IMR-90 (cell line): ENCODE measurements around the gene GPR65. TPM values are rescaled to one million over a fixed set of nuclear protein-coding genes. Genes with fewer than 3 reads are reported as not detected.

Experiments used
- ATAC-seq: fragments of 200-7000 bp; cut with Tn5 transposase; 2 replicates; pipeline ENCODE4 v1.9.1; 2020; ENCODE audit warnings: low read depth, mild to moderate bottlenecking, moderate library complexity
- BruUV-seq: library from RNA; stranded (reverse); fragments of 400-500 nt; replicated peaks from 2 replicates; lab custom pipeline; 2021; lab: Mats Ljungman, UMichigan
- CTCF ChIA-PET: fragments of 300-600 bp; formaldehyde crosslinking; extraction: SDS; loops from one replicate; lab custom pipeline; 2021; ENCODE audit warnings: antibody characterized with exemption; lab: Yijun Ruan, JAX
- POLR2A ChIA-PET: fragments of 300-600 bp; sonication (Branson Sonifier 250); formaldehyde crosslinking; loops from one replicate; lab custom pipeline; 2022; ENCODE audit warnings: antibody characterized with exemption; ENCODE audit not compliant: unreplicated experiment; lab: Charles Lee
- DNase-seq: peaks from one replicate; pipeline ENCODE4 v3.0.0; 2013
- H2AFZ ChIP-seq: replicated peaks from 2 replicates; pipeline ENCODE3; 2013; ENCODE audit warnings: low read length, mild to moderate bottlenecking; ENCODE audit not compliant: poor library complexity
- H2AK5ac ChIP-seq: 2 replicates; pipeline ENCODE4 v1.6.1; 2013; ENCODE audit warnings: low read depth, low read length, inconsistent platforms
- H2AK9ac ChIP-seq: replicated peaks from 2 replicates; pipeline ENCODE3; 2013; ENCODE audit warnings: mild to moderate bottlenecking, low read depth, low read length, moderate library complexity; ENCODE audit not compliant: poor library complexity
- H2BK120ac ChIP-seq: 2 replicates; pipeline ENCODE4 v1.6.1; 2013; ENCODE audit warnings: low read depth, low read length, inconsistent platforms
- H2BK15ac ChIP-seq: 3 replicates; pipeline ENCODE4 v1.6.1; 2013; ENCODE audit warnings: low read depth, low read length, inconsistent platforms
- H2BK20ac ChIP-seq: 2 replicates; pipeline ENCODE4 v1.6.1; 2013; ENCODE audit warnings: low read depth, mild to moderate bottlenecking, inconsistent platforms, low read length, moderate library complexity
- H2BK5ac ChIP-seq: 2 replicates; pipeline ENCODE4 v1.6.1; 2013; ENCODE audit warnings: mild to moderate bottlenecking, low read depth, low read length, inconsistent platforms; ENCODE audit not compliant: poor library complexity, severe bottlenecking
- H3K14ac ChIP-seq: replicated peaks from 2 replicates; pipeline ENCODE4 v1.6.1; 2013; ENCODE audit warnings: low read depth, low read length, inconsistent platforms
- H3K18ac ChIP-seq: 2 replicates; pipeline ENCODE4 v1.6.1; 2013; ENCODE audit warnings: low read depth, low read length, control low read depth
- H3K23ac ChIP-seq: 2 replicates; pipeline ENCODE4 v1.6.1; 2013; ENCODE audit warnings: low read depth, low read length, inconsistent platforms
- H3K27ac ChIP-seq: 2 replicates; pipeline ENCODE4 v1.5.1; 2013; ENCODE audit warnings: mild to moderate bottlenecking, control low read depth, low read length; ENCODE audit not compliant: insufficient read depth
- H3K27me3 ChIP-seq: 2 replicates; pipeline ENCODE4 v1.6.1; 2013; ENCODE audit warnings: low read length; ENCODE audit not compliant: control insufficient read depth, insufficient read depth
- H3K36me3 ChIP-seq: 2 replicates; pipeline ENCODE4 v1.6.1; 2013; ENCODE audit warnings: low read length, mixed read lengths; ENCODE audit not compliant: control insufficient read depth, insufficient read depth
- H3K4ac ChIP-seq: 2 replicates; pipeline ENCODE4 v1.6.1; 2013; ENCODE audit warnings: low read depth, low read length, inconsistent platforms
- H3K4me1 ChIP-seq: 2 replicates; pipeline ENCODE4 v1.6.1; 2013; ENCODE audit warnings: low read length, mixed read lengths; ENCODE audit not compliant: control insufficient read depth, insufficient read depth
- H3K4me2 ChIP-seq: 2 replicates; pipeline ENCODE4 v1.6.1; 2013; ENCODE audit warnings: low read depth, mild to moderate bottlenecking, control low read depth, low read length, moderate library complexity
- H3K4me3 ChIP-seq: 2 replicates; pipeline ENCODE4 v1.5.1; 2013; ENCODE audit warnings: low read depth, mild to moderate bottlenecking, control low read depth, low read length, moderate library complexity; ENCODE audit not compliant: insufficient read depth
- H3K56ac ChIP-seq: 2 replicates; pipeline ENCODE4 v1.6.1; 2013; ENCODE audit warnings: low read length, inconsistent platforms; ENCODE audit not compliant: insufficient read depth; ENCODE audit errors: extremely low read depth
- H3K79me1 ChIP-seq, 2 experiments: 2 replicates each; pipeline ENCODE4 v1.6.1; 2013; ENCODE audit warnings: low read length in 2 of 2, inconsistent platforms in 1 of 2, low read depth in 1 of 2
- H3K9ac ChIP-seq: 2 replicates; pipeline ENCODE4 v1.6.1; 2013; ENCODE audit warnings: low read depth, low read length, control low read depth
- H3K9me1 ChIP-seq: 2 replicates; pipeline ENCODE4 v1.6.1; 2013; ENCODE audit warnings: low read length, inconsistent platforms; ENCODE audit not compliant: insufficient read depth
- H3K9me3 ChIP-seq: 2 replicates; pipeline ENCODE4 v1.6.1; 2013; ENCODE audit warnings: low read length; ENCODE audit not compliant: control insufficient read depth, insufficient read depth
- H4K20me1 ChIP-seq: 2 replicates; pipeline ENCODE4 v1.6.1; 2013; ENCODE audit warnings: low read length, inconsistent platforms; ENCODE audit not compliant: insufficient read depth
- H4K5ac ChIP-seq: 2 replicates; pipeline ENCODE4 v1.6.1; 2013; ENCODE audit warnings: mild to moderate bottlenecking, low read depth, low read length, control low read depth
- H4K8ac ChIP-seq, 2 experiments: 2 replicates each; pipeline ENCODE4 v1.6.1; 2013; ENCODE audit warnings: low read depth in 2 of 2, low read length in 2 of 2, control low read depth in 1 of 2, inconsistent platforms in 1 of 2
- H4K91ac ChIP-seq: 2 replicates; pipeline ENCODE4 v1.6.1; 2013; ENCODE audit warnings: low read depth, low read length, inconsistent platforms; ENCODE audit not compliant: insufficient read depth
- BHLHE40 ChIP-seq: fragments of 150-350 bp; IDR thresholded peaks from 2 replicates; pipeline ENCODE4 v1.6.1; 2016; ENCODE audit warnings: mild to moderate bottlenecking, low read depth, low read length
- CEBPB ChIP-seq: IDR thresholded peaks from 2 replicates; pipeline ENCODE4 v1.6.1; 2012; ENCODE audit warnings: low read depth, low read length, improper control_type of control experiment
- CHD1 ChIP-seq: IDR thresholded peaks from 2 replicates; pipeline ENCODE4 v1.6.1; 2012; ENCODE audit warnings: low read depth, low read length, improper control_type of control experiment
- MAFK ChIP-seq: IDR thresholded peaks from 2 replicates; pipeline ENCODE4 v1.6.1; 2012; ENCODE audit warnings: low read depth, low read length, improper control_type of control experiment
- MXI1 ChIP-seq: IDR thresholded peaks from 2 replicates; pipeline ENCODE4 v1.6.1; 2012; ENCODE audit warnings: low read depth, mild to moderate bottlenecking, low read length, moderate library complexity, borderline replicate concordance
- NFE2L2 ChIP-seq: fragments of 150-350 bp; IDR thresholded peaks from 2 replicates; pipeline ENCODE4 v1.6.1; 2016; ENCODE audit warnings: low read depth, mild to moderate bottlenecking, low read length
- POLR2A ChIP-seq: IDR thresholded peaks from 2 replicates; pipeline ENCODE4 v1.6.1; 2012; ENCODE audit warnings: mild to moderate bottlenecking, low read depth, low read length
- RAD21 ChIP-seq: IDR thresholded peaks from 2 replicates; pipeline ENCODE4 v1.6.1; 2012; ENCODE audit warnings: low read length, improper control_type of control experiment
- SMC3 ChIP-seq: fragments of 150-350 bp; IDR thresholded peaks from 2 replicates; pipeline ENCODE4 v1.6.1; 2016; ENCODE audit warnings: low read depth, mild to moderate bottlenecking, antibody characterized with exemption, low read length, moderate library complexity
- WGBS, 2 experiments: methylation state at CpG; one replicate each; pipeline versions ENCODE4 v1.1.5 to v1.1.7; 2013; ENCODE audit warnings: missing lambda C conversion rate in 2 of 2; ENCODE audit not compliant: insufficient read length in 1 of 2; ENCODE audit errors: extremely low coverage in 2 of 2; 5-methylcytosine and 5-hydroxymethylcytosine counted together
- dilution Hi-C: fragments of 300-500 bp; cut with HindIII; formaldehyde crosslinking; loops from one replicate; pipeline ENCODE4 v1.14.3; 2018; ENCODE audit warnings: low sequenced_read_pairs; ENCODE audit not compliant: unreplicated experiment
- in situ Hi-C: fragments of 300-500 bp; cut with MboI; formaldehyde crosslinking; loops from 3 replicates; pipeline ENCODE4 v1.14.3; 2019; ENCODE audit warnings: low sequenced_read_pairs, inconsistent platforms, mixed read lengths
- intact Hi-C: fragments of 100-400 bp; cut with micrococcal nuclease; formaldehyde crosslinking; loops from 2 replicates; pipeline ENCODE4 v1.10.0; 2022
- polyA plus RNA-seq, 3 experiments: library from polyadenylated mRNA; depleted of rRNA; stranded (reverse); fragments of >200 nt; gene quantifications; 2 replicates each; pipeline ENCODE4 v1.2.3, GENCODE V29; 2012; ENCODE audit warnings: low replicate concordance in 1 of 3
- total RNA-seq: library from RNA; depleted of rRNA; stranded (reverse); fragments of >200 nt; gene quantifications from 2 replicates; pipeline ENCODE4 v1.2.3, GENCODE V29; 2012
- TF ChIP-seq, protein P1 (sequence below): fragments of 150-350 bp; IDR thresholded peaks from 2 replicates; pipeline ENCODE4 v1.6.1; 2016; ENCODE audit warnings: low read depth, mild to moderate bottlenecking, low read length, moderate library complexity, borderline replicate concordance

The GPR65 gene
- total and polyA plus RNA-seq, 2 of the 4 experiments (the other 2 are of a cell fraction): 0.05 to 0.18 TPM

DNA sequence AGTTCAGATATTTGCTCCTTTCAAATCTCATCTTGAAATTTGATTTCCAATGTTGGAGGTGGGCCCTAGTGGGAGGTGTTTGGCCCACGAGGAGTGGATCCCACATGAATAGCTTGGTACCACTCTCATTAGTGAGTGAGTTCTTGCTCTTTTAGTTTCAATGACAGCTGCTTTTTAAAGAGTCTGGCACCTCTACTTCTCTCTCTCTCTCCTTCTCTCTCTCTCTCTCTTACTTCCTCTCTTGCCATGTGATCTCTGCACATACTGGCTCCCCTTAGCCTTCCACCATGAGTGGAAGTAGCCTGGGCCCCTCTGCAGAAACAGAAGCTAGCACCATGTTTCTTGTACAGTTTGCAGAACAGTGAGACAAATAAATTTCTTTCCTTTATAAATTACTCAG lies 25.1 kb downstream of the GPR65 start:
- Histone ChIP-seq H3K18ac (no peak overlapping the region), H3K9me3 (no peaks in the 10 kb centered on the region), H2BK15ac (no peak overlapping the region), H2BK120ac (no peak overlapping the region), H2AK5ac (no peak overlapping the region), H3K9ac (no peak overlapping the region), H2AK9ac (no peak overlapping the region), H4K8ac (no peak overlapping the region), H3K27ac (no peak overlapping the region), H4K5ac (no peak overlapping the region), H3K9me1 (no peaks in the 10 kb centered on the region), H4K20me1 (no peaks in the 10 kb centered on the region), H3K56ac (no peak overlapping the region), H3K4me3 (no peak overlapping the region), H3K14ac (no peak overlapping the region), H2AFZ (no peak overlapping the region), H4K91ac (no peak overlapping the region), H3K79me1 (no peaks in the 10 kb centered on the region), H3K27me3 (no peaks in the 10 kb centered on the region), H3K36me3 (no peaks in the 10 kb centered on the region), H2BK20ac (no peak overlapping the region), H2BK5ac (no peak overlapping the region), H3K4me2 (no peak overlapping the region), H3K4ac (no peak overlapping the region), H3K23ac (no peak overlapping the region), H3K4me1 (no peaks in the 10 kb centered on the region)
- TF ChIP-seq SMC3: no peak
- no peak for TF ChIP-seq RAD21
- no peak for TF ChIP-seq MAFK
- TF ChIP-seq NFE2L2: no peak
- no peak for TF ChIP-seq MXI1
- TF ChIP-seq BHLHE40: no peak
- TF ChIP-seq, protein P1, sequence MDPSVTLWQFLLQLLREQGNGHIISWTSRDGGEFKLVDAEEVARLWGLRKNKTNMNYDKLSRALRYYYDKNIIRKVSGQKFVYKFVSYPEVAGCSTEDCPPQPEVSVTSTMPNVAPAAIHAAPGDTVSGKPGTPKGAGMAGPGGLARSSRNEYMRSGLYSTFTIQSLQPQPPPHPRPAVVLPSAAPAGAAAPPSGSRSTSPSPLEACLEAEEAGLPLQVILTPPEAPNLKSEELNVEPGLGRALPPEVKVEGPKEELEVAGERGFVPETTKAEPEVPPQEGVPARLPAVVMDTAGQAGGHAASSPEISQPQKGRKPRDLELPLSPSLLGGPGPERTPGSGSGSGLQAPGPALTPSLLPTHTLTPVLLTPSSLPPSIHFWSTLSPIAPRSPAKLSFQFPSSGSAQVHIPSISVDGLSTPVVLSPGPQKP: no peak
- TF ChIP-seq CHD1: no peak
- TF ChIP-seq POLR2A: no peak
- TF ChIP-seq CEBPB: no peak
- ChIA-PET CTCF (no interaction called here), POLR2A (no interaction called here)
- BruUV-seq: no TSS peak
- in situ Hi-C loops: no loop called here
- no peak for DNase-seq
- ATAC-seq: no peak
- WGBS, 2 experiments: no CpG with 5 or more reads among the region's 1 CpG
- intact Hi-C loops: no loop called here
- dilution Hi-C loops: no loop called here
